ENCODE measurements around the gene KLF13. TPM values are rescaled to one million over a fixed set of nuclear protein-coding genes. Genes with fewer than 3 reads are reported as not detected.

Gene KLF13
- total and polyA plus RNA-seq, 8 donors = 12.3 to 57.1 (median 32.6) TPM

- no peak for FAIRE-seq
- intact Hi-C loops (cut with DNase I) = loop anchor here in 1 of 3 donors (10.0 kb wide), 2 partner anchors 57 to 93 kb away; no protein-coding TSS in a partner anchor
- peak; percentile 3 to 26 (median 12) for ATAC-seq
Observed at GRCh38 chr15:31327669-31328427, 1.2 kb downstream of the KLF13 start.

GRCh38 chr15:31328428-31328968 is 1.9 kb downstream of the KLF13 start:
- Histone ChIP-seq H3K27me3 (no peaks in the 10 kb centered on the region), H3K4me1 (peaks cover 0 to 47% (median 32%) of the 10 kb centered on the region in 3 donors), H3K36me3 (no peaks in the 10 kb centered on the region), H3K27ac (peak overlapping the region; percentile 83 to 99 (median 98)), H3K4me3 (peak overlapping the region; percentile 44 to 97 (median 70)), H3K9me3 (no peaks in the 10 kb centered on the region)
- DNase-seq (peak in 4 of 6 donors; percentile 49 to 80 (median 68)), ATAC-seq (peak; percentile 1 to 6 (median 2)), FAIRE-seq (no peak)
- 1% methylated on average over 34 to 35 of the region's 35 CpGs for WGBS, 2 donors
- intact Hi-C loops (cut with DNase I) = loop anchor here in 1 of 3 donors (10.0 kb wide), 2 partner anchors 56 to 94 kb away; no protein-coding TSS in a partner anchor
- TF ChIP-seq CTCF (IDR thresholded peaks at IDR 0.05) = no peak

More at GRCh38 chr15:31327669-31328427, 1.2 kb downstream of the KLF13 start:
- Histone ChIP-seq H3K4me3 (peak overlapping the region; percentile 44 to 97 (median 70)), H3K27me3 (no peaks in the 10 kb centered on the region), H3K36me3 (no peaks in the 10 kb centered on the region), H3K9me3 (no peaks in the 10 kb centered on the region), H3K27ac (peak overlapping the region; percentile 83 to 99 (median 98)), H3K4me1 (peaks cover 0 to 41% (median 27%) of the 10 kb centered on the region in 3 donors)
- 0% methylated on average over 40 to 105 of the region's 108 CpGs for WGBS, 2 donors
- TF ChIP-seq CTCF (IDR thresholded peaks at IDR 0.05) = no peak
- DNase-seq = peak; percentile 72 to 89 (median 76)

GRCh38 chr15:31328969-31329639 is 2.5 kb downstream of the KLF13 start:
- H3K4me3 ChIP-seq = peak overlapping the region; percentile 44 to 97 (median 70)
- no peaks in the 10 kb centered on the region for H3K9me3 ChIP-seq
- DNase-seq = peak in 5 of 6 donors; percentile 54 to 83 (median 62)
- no peak for FAIRE-seq
- H3K27me3 ChIP-seq = no peaks in the 10 kb centered on the region
- peak overlapping the region; percentile 83 to 99 (median 98) for H3K27ac ChIP-seq
- intact Hi-C loops (cut with DNase I) = loop anchor here in 1 of 3 donors (10.0 kb wide), 2 partner anchors 56 to 94 kb away; no protein-coding TSS in a partner anchor
- H3K36me3 ChIP-seq = no peaks in the 10 kb centered on the region
- ATAC-seq = peak in 1 of 4 donors; percentile 6
- no peak for TF ChIP-seq CTCF (IDR thresholded peaks at IDR 0.05)
- peaks cover 0 to 52% (median 38%) of the 10 kb centered on the region in 3 donors for H3K4me1 ChIP-seq
- WGBS, 2 donors = 5 to 7% methylated on average over 29 of the region's 29 CpGs

- intact Hi-C loops (cut with DNase I) = loop anchor here in 1 of 3 donors (10.0 kb wide), 2 partner anchors 55 to 95 kb away; no protein-coding TSS in a partner anchor
- TF ChIP-seq CTCF (IDR thresholded peaks at IDR 0.05) = no peak
- peak in 1 of 6 donors; percentile 79 for DNase-seq
- H3K36me3 ChIP-seq = no peaks in the 10 kb centered on the region
- H3K27me3 ChIP-seq = no peaks in the 10 kb centered on the region
- no peaks in the 10 kb centered on the region for H3K9me3 ChIP-seq
- H3K4me1 ChIP-seq = peaks cover 0 to 56% (median 44%) of the 10 kb centered on the region in 3 donors
- 18 to 20% methylated on average over 15 of the region's 15 CpGs for WGBS, 2 donors
- ATAC-seq = no peak
- no peak for FAIRE-seq
- peak overlapping the region in 3 of 4 donors; percentile 50 to 97 (median 90) for H3K4me3 ChIP-seq
- peak overlapping the region; percentile 5 to 99 (median 76) for H3K27ac ChIP-seq
Observed at GRCh38 chr15:31329640-31330010, 3.0 kb downstream of the KLF13 start.

Data from pancreas (tissue), 10 donors.